ENCODE data around the gene TLCD3B.

DNA sequence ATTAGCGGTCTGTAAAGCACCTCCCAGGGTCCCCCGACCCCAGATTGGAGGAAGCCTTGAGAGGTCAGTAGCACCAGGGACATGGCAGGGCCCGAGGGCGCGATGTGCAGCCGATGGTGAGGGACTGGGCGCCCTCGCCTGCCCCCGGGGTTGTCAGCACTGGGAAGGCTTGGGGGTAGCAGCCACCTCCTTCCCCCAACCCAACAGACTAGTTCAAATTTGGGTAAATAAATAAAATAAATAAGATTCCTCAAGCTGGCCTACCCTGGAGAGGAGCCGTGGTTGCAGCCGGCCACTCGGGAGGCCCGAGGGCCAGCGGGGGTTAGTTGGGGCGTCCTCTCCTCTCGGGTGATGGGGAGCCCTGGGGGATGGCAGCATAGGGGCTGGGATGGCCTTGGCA lies 6.6 kb downstream of the TLCD3B start:
- no peak for TF ChIP-seq CTCF (IDR thresholded peaks at IDR 0.05)
- no peak for TF ChIP-seq POLR2AphosphoS5 (IDR thresholded peaks at IDR 0.05)
